ENCODE data around the gene RPL41.

The RPL41 gene

GRCh38 chr12:56081393-56082347, 34.8 kb upstream of the RPL41 start:
- H3K27ac ChIP-seq (ENCODE audit: insufficient read depth, low read length, poor library complexity, severe bottlenecking) = no peak overlapping the region
- H3K36me3 ChIP-seq (ENCODE audit: control insufficient read depth, insufficient read depth, low read length) = no peaks in the 10 kb centered on the region
- peaks cover 17% of the 10 kb centered on the region for H3K4me1 ChIP-seq (ENCODE audit: control insufficient read depth, insufficient read depth, low read length, poor library complexity, severe bottlenecking)
- H3K4me3 ChIP-seq (ENCODE audit: insufficient read depth, low read depth, low read length, poor library complexity, severe bottlenecking) = no peak overlapping the region
- no peak for DNase-seq
- no peaks in the 10 kb centered on the region for H3K9me3 ChIP-seq (ENCODE audit: control insufficient read depth, low read length)
- H3K27me3 ChIP-seq (replicated peaks; ENCODE audit: control insufficient read depth, insufficient read depth, low read length, poor library complexity, severe bottlenecking) = no peaks in the 10 kb centered on the region

- peaks cover 17% of the 10 kb centered on the region for H3K4me1 ChIP-seq (ENCODE audit: control insufficient read depth, insufficient read depth, low read length, poor library complexity, severe bottlenecking)
- H3K9me3 ChIP-seq (ENCODE audit: control insufficient read depth, low read length) = no peaks in the 10 kb centered on the region
- DNase-seq = no peak
- no peak overlapping the region for H3K4me3 ChIP-seq (ENCODE audit: insufficient read depth, low read depth, low read length, poor library complexity, severe bottlenecking)
- no peaks in the 10 kb centered on the region for H3K36me3 ChIP-seq (ENCODE audit: control insufficient read depth, insufficient read depth, low read length)
- H3K27ac ChIP-seq (ENCODE audit: insufficient read depth, low read length, poor library complexity, severe bottlenecking) = no peak overlapping the region
- H3K27me3 ChIP-seq (replicated peaks; ENCODE audit: control insufficient read depth, insufficient read depth, low read length, poor library complexity, severe bottlenecking) = no peaks in the 10 kb centered on the region
Observed at GRCh38 chr12:56082382-56082781, 34.1 kb upstream of the RPL41 start.

GRCh38 chr12:56082967-56083366, 33.5 kb upstream of the RPL41 start:
- Histone ChIP-seq H3K4me3 (ENCODE audit: insufficient read depth, low read depth, low read length, poor library complexity, severe bottlenecking) (no peak overlapping the region), H3K27me3 (replicated peaks; ENCODE audit: control insufficient read depth, insufficient read depth, low read length, poor library complexity, severe bottlenecking) (no peaks in the 10 kb centered on the region), H3K4me1 (ENCODE audit: control insufficient read depth, insufficient read depth, low read length, poor library complexity, severe bottlenecking) (peaks cover 17% of the 10 kb centered on the region), H3K36me3 (ENCODE audit: control insufficient read depth, insufficient read depth, low read length) (no peaks in the 10 kb centered on the region), H3K27ac (ENCODE audit: insufficient read depth, low read length, poor library complexity, severe bottlenecking) (no peak overlapping the region), H3K9me3 (ENCODE audit: control insufficient read depth, low read length) (no peaks in the 10 kb centered on the region)
- DNase-seq = no peak

GRCh38 chr12:56084958-56085543, 31.4 kb upstream of the RPL41 start:
- no peak overlapping the region for H3K27ac ChIP-seq (ENCODE audit: insufficient read depth, low read length, poor library complexity, severe bottlenecking)
- H3K36me3 ChIP-seq (ENCODE audit: control insufficient read depth, insufficient read depth, low read length) = no peaks in the 10 kb centered on the region
- no peaks in the 10 kb centered on the region for H3K9me3 ChIP-seq (ENCODE audit: control insufficient read depth, low read length)
- no peaks in the 10 kb centered on the region for H3K27me3 ChIP-seq (replicated peaks; ENCODE audit: control insufficient read depth, insufficient read depth, low read length, poor library complexity, severe bottlenecking)
- peaks cover 9% of the 10 kb centered on the region for H3K4me1 ChIP-seq (ENCODE audit: control insufficient read depth, insufficient read depth, low read length, poor library complexity, severe bottlenecking)
- no peak overlapping the region for H3K4me3 ChIP-seq (ENCODE audit: insufficient read depth, low read depth, low read length, poor library complexity, severe bottlenecking)
- no peak for DNase-seq

- H3K36me3 ChIP-seq (ENCODE audit: control insufficient read depth, insufficient read depth, low read length) = no peaks in the 10 kb centered on the region
- H3K4me3 ChIP-seq (ENCODE audit: insufficient read depth, low read depth, low read length, poor library complexity, severe bottlenecking) = no peak overlapping the region
- H3K27ac ChIP-seq (ENCODE audit: insufficient read depth, low read length, poor library complexity, severe bottlenecking) = no peak overlapping the region
- H3K9me3 ChIP-seq (ENCODE audit: control insufficient read depth, low read length) = no peaks in the 10 kb centered on the region
- DNase-seq = no peak
- no peaks in the 10 kb centered on the region for H3K27me3 ChIP-seq (replicated peaks; ENCODE audit: control insufficient read depth, insufficient read depth, low read length, poor library complexity, severe bottlenecking)
- H3K4me1 ChIP-seq (ENCODE audit: control insufficient read depth, insufficient read depth, low read length, poor library complexity, severe bottlenecking) = no peaks in the 10 kb centered on the region
Observed at GRCh38 chr12:56086096-56086495, 30.3 kb upstream of the RPL41 start.

- no peaks in the 10 kb centered on the region for H3K4me1 ChIP-seq (ENCODE audit: control insufficient read depth, insufficient read depth, low read length, poor library complexity, severe bottlenecking)
- no peak for DNase-seq
- H3K36me3 ChIP-seq (ENCODE audit: control insufficient read depth, insufficient read depth, low read length) = no peaks in the 10 kb centered on the region
- no peaks in the 10 kb centered on the region for H3K27me3 ChIP-seq (replicated peaks; ENCODE audit: control insufficient read depth, insufficient read depth, low read length, poor library complexity, severe bottlenecking)
- no peak overlapping the region for H3K4me3 ChIP-seq (ENCODE audit: insufficient read depth, low read depth, low read length, poor library complexity, severe bottlenecking)
- no peaks in the 10 kb centered on the region for H3K9me3 ChIP-seq (ENCODE audit: control insufficient read depth, low read length)
- no peak overlapping the region for H3K27ac ChIP-seq (ENCODE audit: insufficient read depth, low read length, poor library complexity, severe bottlenecking)
Observed at GRCh38 chr12:56086608-56087007, 29.8 kb upstream of the RPL41 start.

DNA sequence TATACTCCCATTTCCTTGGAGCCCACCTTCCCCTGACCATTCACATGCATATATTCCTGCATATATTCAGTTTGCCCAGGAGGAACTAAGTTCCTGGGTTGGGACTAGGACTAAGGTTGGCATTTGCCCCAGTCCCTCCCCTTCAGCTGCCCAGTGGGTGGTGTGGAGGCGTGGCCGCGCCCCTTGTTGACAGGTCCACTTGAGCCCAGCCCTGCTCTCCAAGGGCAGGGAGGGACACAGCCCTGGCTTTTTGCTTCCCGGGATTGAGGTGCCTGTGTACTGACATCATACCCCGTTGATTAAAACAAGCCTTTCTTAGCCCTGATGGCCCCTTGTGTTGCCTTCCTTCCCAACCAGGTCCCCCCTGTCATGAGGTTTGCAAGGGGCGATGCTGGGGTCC, 29.2 kb upstream of the RPL41 start:
- DNase-seq = no peak
- no peak overlapping the region for H3K27ac ChIP-seq (ENCODE audit: insufficient read depth, low read length, poor library complexity, severe bottlenecking)
- no peaks in the 10 kb centered on the region for H3K27me3 ChIP-seq (replicated peaks; ENCODE audit: control insufficient read depth, insufficient read depth, low read length, poor library complexity, severe bottlenecking)
- no peak overlapping the region for H3K4me3 ChIP-seq (ENCODE audit: insufficient read depth, low read depth, low read length, poor library complexity, severe bottlenecking)
- H3K36me3 ChIP-seq (ENCODE audit: control insufficient read depth, insufficient read depth, low read length) = no peaks in the 10 kb centered on the region
- H3K9me3 ChIP-seq (ENCODE audit: control insufficient read depth, low read length) = no peaks in the 10 kb centered on the region
- H3K4me1 ChIP-seq (ENCODE audit: control insufficient read depth, insufficient read depth, low read length, poor library complexity, severe bottlenecking) = no peaks in the 10 kb centered on the region

DNA sequence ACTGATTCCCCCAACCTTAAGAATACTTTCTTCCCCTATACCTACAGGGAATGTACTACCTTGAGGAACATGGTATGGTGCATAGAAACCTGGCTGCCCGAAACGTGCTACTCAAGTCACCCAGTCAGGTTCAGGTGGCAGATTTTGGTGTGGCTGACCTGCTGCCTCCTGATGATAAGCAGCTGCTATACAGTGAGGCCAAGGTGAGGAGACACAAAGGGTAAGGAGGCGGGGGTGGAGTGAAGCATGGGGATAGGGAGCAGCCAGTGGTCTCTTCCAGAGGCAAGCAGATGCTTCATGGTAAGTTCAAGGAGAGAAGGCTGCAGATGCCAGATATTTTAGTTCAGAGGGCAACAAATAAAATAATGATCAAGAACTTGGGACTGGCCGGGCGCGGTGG, 18.7 kb upstream of the RPL41 start:
- Histone ChIP-seq H3K36me3 (ENCODE audit: control insufficient read depth, insufficient read depth, low read length) (no peaks in the 10 kb centered on the region), H3K27me3 (replicated peaks; ENCODE audit: control insufficient read depth, insufficient read depth, low read length, poor library complexity, severe bottlenecking) (no peaks in the 10 kb centered on the region), H3K4me1 (ENCODE audit: control insufficient read depth, insufficient read depth, low read length, poor library complexity, severe bottlenecking) (peaks cover 10% of the 10 kb centered on the region), H3K4me3 (ENCODE audit: insufficient read depth, low read depth, low read length, poor library complexity, severe bottlenecking) (no peak overlapping the region), H3K9me3 (ENCODE audit: control insufficient read depth, low read length) (no peaks in the 10 kb centered on the region), H3K27ac (ENCODE audit: insufficient read depth, low read length, poor library complexity, severe bottlenecking) (no peak overlapping the region)
- DNase-seq = no peak

DNA sequence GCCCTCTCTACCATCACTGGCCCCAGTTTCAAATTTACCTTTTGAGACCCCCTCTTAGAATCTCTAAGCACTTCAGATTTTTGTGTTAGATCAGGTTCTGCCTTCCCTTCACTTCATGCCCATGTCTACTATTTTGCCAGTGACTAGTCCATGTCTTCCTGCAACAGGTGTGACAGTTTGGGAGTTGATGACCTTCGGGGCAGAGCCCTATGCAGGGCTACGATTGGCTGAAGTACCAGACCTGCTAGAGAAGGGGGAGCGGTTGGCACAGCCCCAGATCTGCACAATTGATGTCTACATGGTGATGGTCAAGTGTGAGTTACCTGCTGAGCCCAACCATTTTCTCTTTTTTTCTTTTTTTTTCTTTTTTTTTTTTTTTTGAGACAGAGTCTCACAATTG, 17.8 kb upstream of the RPL41 start:
- H3K9me3 ChIP-seq (ENCODE audit: control insufficient read depth, low read length) = no peaks in the 10 kb centered on the region
- peaks cover 18% of the 10 kb centered on the region for H3K4me1 ChIP-seq (ENCODE audit: control insufficient read depth, insufficient read depth, low read length, poor library complexity, severe bottlenecking)
- H3K36me3 ChIP-seq (ENCODE audit: control insufficient read depth, insufficient read depth, low read length) = no peaks in the 10 kb centered on the region
- no peak overlapping the region for H3K27ac ChIP-seq (ENCODE audit: insufficient read depth, low read length, poor library complexity, severe bottlenecking)
- H3K27me3 ChIP-seq (replicated peaks; ENCODE audit: control insufficient read depth, insufficient read depth, low read length, poor library complexity, severe bottlenecking) = no peaks in the 10 kb centered on the region
- DNase-seq = no peak
- H3K4me3 ChIP-seq (ENCODE audit: insufficient read depth, low read depth, low read length, poor library complexity, severe bottlenecking) = no peak overlapping the region

GRCh38 chr12:56099787-56100186, 16.6 kb upstream of the RPL41 start:
- no peaks in the 10 kb centered on the region for H3K36me3 ChIP-seq (ENCODE audit: control insufficient read depth, insufficient read depth, low read length)
- no peaks in the 10 kb centered on the region for H3K9me3 ChIP-seq (ENCODE audit: control insufficient read depth, low read length)

More at GRCh38 chr12:56099787-56100186, 16.6 kb upstream of the RPL41 start:
- Histone ChIP-seq H3K4me1 (ENCODE audit: control insufficient read depth, insufficient read depth, low read length, poor library complexity, severe bottlenecking) (peaks cover 23% of the 10 kb centered on the region), H3K27me3 (replicated peaks; ENCODE audit: control insufficient read depth, insufficient read depth, low read length, poor library complexity, severe bottlenecking) (no peaks in the 10 kb centered on the region), H3K4me3 (ENCODE audit: insufficient read depth, low read depth, low read length, poor library complexity, severe bottlenecking) (no peak overlapping the region), H3K27ac (ENCODE audit: insufficient read depth, low read length, poor library complexity, severe bottlenecking) (no peak overlapping the region)
- DNase-seq = no peak
